DND-41 (cell line): ENCODE measurements around the gene C6orf132.

Experiments
- CTCF ChIP-seq: IDR thresholded peaks from 2 replicates; pipeline ENCODE4 v1.5.1; 2012; ENCODE audit warnings: borderline replicate concordance, low read length, moderate library complexity, mild to moderate bottlenecking; ENCODE audit not compliant: poor library complexity, severe bottlenecking; ENCODE audit errors: extremely low read depth
- EZH2 ChIP-seq: IDR thresholded peaks from 3 replicates; pipeline ENCODE4 v1.6.1; 2012; ENCODE audit warnings: borderline replicate concordance, low read depth, mild to moderate bottlenecking, moderate library complexity, low read length, inconsistent platforms; ENCODE audit not compliant: severe bottlenecking

GRCh38 chr6:42147138-42147562, 4.7 kb upstream of the C6orf132 start:
- TF ChIP-seq CTCF, result no peak
- no peak for TF ChIP-seq EZH2
